ENCODE measurements around the gene OR52E1.

GRCh38 chr11:5036669-5037068 lies 32.7 kb upstream of the OR52E1 start:
- TF ChIP-seq CTCF (conservative IDR thresholded peaks at IDR 0.05 in 1 of 2, IDR thresholded peaks at IDR 0.05 in 1 of 2; ENCODE audit: extremely low read depth in 1 of 2, insufficient read depth in 1 of 2, low read depth in 1 of 2, low read length in 2 of 2): no peak
- TF ChIP-seq EZH2 (IDR thresholded peaks at IDR 0.05; ENCODE audit: borderline replicate concordance, low read length): no peak

Measured in mammary epithelial cell (primary cell).